ENCODE results near the gene ITPA. TPM values are rescaled to one million over a fixed set of nuclear protein-coding genes. Genes with fewer than 3 reads are reported as not detected.

The ITPA gene
- total and polyA plus RNA-seq, 2 of the 13 experiments (the other 11 are each of a cell fraction or from before 2014, with no cell fraction given) = 60.1 to 103 TPM

DNA sequence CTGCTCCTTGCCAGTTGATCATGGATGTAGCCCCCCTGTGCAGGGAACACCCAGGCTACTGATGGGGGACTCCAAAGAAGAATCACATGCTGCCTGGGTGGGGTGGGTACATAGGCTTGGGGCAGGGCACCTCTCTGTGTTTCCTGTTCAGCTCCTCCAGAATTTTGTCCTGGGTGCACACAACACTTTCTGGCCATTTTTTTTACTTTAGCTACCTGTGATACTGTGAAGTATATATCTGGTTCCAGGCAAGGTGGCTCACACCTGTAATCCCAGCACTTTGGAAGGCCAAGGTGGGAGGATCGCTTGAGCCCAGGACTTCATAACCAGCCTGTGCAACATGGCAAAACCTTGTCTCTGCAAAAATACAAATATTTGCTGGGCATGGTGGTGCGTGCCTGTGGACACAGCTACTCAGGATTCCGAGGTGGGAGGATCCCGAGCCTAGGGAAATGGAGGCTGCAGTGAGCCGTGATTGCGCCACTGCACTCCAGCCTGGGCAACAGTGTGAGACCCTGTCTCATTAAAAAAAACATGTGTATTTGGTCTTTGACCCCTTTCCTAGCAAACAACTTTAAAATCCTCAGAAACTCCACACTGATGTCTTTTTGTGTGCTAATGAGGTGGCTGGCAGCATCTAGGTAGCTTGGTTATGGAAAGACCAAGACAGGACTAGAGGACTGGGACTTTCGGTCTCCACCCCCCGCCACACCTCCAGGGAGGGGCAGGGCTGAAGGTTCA, 15.6 kb downstream of the ITPA start (continued):
- TF ChIP-seq, protein P1, sequence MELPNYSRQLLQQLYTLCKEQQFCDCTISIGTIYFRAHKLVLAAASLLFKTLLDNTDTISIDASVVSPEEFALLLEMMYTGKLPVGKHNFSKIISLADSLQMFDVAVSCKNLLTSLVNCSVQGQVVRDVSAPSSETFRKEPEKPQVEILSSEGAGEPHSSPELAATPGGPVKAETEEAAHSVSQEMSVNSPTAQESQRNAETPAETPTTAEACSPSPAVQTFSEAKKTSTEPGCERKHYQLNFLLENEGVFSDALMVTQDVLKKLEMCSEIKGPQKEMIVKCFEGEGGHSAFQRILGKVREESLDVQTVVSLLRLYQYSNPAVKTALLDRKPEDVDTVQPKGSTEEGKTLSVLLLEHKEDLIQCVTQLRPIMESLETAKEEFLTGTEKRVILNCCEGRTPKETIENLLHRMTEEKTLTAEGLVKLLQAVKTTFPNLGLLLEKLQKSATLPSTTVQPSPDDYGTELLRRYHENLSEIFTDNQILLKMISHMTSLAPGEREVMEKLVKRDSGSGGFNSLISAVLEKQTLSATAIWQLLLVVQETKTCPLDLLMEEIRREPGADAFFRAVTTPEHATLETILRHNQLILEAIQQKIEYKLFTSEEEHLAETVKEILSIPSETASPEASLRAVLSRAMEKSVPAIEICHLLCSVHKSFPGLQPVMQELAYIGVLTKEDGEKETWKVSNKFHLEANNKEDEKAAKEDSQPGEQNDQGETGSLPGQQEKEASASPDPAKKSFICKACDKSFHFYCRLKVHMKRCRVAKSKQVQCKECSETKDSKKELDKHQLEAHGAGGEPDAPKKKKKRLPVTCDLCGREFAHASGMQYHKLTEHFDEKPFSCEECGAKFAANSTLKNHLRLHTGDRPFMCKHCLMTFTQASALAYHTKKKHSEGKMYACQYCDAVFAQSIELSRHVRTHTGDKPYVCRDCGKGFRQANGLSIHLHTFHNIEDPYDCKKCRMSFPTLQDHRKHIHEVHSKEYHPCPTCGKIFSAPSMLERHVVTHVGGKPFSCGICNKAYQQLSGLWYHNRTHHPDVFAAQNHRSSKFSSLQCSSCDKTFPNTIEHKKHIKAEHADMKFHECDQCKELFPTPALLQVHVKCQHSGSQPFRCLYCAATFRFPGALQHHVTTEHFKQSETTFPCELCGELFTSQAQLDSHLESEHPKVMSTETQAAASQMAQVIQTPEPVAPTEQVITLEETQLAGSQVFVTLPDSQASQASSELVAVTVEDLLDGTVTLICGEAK (IDR thresholded peaks at IDR 0.05) = no peak
- TF ChIP-seq, protein P1 (CRISPR knock-in tag; IDR thresholded peaks at IDR 0.05) = peak; percentile 77
- TF ChIP-seq TCF7L2 (IDR thresholded peaks at IDR 0.05; ENCODE audit: low read depth, low read length) (no peak), ATF6 (CRISPR knock-in tag; conservative IDR thresholded peaks at IDR 0.05) (no peak; the same call in 1 of the 2 replicates), ESRRA (CRISPR knock-in tag; IDR thresholded peaks at IDR 0.05; ENCODE audit: low read depth) (no peak)
- TF ChIP-seq, protein P2, sequence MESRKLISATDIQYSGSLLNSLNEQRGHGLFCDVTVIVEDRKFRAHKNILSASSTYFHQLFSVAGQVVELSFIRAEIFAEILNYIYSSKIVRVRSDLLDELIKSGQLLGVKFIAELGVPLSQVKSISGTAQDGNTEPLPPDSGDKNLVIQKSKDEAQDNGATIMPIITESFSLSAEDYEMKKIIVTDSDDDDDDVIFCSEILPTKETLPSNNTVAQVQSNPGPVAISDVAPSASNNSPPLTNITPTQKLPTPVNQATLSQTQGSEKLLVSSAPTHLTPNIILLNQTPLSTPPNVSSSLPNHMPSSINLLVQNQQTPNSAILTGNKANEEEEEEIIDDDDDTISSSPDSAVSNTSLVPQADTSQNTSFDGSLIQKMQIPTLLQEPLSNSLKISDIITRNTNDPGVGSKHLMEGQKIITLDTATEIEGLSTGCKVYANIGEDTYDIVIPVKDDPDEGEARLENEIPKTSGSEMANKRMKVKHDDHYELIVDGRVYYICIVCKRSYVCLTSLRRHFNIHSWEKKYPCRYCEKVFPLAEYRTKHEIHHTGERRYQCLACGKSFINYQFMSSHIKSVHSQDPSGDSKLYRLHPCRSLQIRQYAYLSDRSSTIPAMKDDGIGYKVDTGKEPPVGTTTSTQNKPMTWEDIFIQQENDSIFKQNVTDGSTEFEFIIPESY (CRISPR knock-in tag; IDR thresholded peaks at IDR 0.05) = peak; percentile 90
- TF ChIP-seq, protein P3, sequence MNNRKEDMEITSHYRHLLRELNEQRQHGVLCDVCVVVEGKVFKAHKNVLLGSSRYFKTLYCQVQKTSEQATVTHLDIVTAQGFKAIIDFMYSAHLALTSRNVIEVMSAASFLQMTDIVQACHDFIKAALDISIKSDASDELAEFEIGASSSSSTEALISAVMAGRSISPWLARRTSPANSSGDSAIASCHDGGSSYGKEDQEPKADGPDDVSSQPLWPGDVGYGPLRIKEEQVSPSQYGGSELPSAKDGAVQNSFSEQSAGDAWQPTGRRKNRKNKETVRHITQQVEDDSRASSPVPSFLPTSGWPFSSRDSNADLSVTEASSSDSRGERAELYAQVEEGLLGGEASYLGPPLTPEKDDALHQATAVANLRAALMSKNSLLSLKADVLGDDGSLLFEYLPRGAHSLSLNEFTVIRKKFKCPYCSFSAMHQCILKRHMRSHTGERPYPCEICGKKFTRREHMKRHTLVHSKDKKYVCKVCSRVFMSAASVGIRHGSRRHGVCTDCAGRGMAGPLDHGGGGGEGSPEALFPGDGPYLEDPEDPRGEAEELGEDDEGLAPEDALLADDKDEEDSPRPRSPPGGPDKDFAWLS (CRISPR knock-in tag; IDR thresholded peaks at IDR 0.05; ENCODE audit: borderline replicate concordance) = no peak

All from HepG2 (cell line).